ENCODE measurements around the gene ISG20. TPM values are rescaled to one million over a fixed set of nuclear protein-coding genes. Genes with fewer than 3 reads are reported as not detected.

ISG20 gene
- total RNA-seq, 1 donor from 2014 or later, result 17.3 TPM

DNA sequence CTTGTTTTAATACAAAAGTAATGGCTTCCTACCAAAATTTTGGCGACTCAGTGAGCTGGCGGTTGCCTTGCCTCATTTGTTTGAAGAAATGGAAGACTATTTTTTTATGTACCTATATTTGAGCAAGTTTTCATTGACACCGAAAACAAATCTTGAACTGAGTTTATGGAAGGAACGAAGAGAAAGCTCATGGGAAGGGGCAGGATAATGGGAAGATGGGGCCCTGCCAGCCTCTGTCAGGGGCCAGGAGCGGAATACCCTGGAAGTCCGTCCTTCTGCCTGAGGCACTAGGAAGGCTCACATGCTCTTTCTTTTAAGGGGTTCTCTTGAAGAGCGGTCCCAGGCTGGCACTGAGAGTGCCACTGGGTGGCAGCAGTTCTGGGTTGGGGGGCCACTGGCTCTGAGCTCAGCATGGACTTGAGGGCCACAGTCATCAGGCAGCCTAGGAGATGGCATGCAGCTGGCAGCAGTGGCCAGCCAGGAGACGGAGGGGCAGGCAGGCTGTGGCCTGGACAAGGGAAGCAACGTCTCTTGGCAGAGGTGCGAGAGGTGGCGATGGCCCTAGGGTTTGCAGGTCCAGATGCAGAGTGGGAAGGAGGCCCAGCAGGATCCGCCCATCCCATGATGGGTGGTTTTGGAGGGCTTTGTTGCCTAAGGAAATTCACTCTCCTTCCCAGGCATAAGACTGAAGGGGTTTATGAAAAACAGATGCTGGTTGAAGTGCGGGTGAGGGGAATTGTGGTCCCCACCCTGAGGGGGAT is 41.6 kb downstream of the ISG20 start:
- no peak for DNase-seq (ENCODE audit: low read depth)
- no peak for TF ChIP-seq CTCF (conservative IDR thresholded peaks at IDR 0.05; ENCODE audit: low read depth, low read length)
- no peak overlapping the region for H3K4me3 ChIP-seq (ENCODE audit: low read depth, low read length)

- DNase-seq (ENCODE audit: low read depth), result no peak
- H3K4me3 ChIP-seq (ENCODE audit: low read depth, low read length), result no peak overlapping the region
- TF ChIP-seq CTCF (conservative IDR thresholded peaks at IDR 0.05; ENCODE audit: low read depth, low read length), result no peak
These were observed 42.9 kb downstream of the ISG20 start for GRCh38 chr15:88681610-88682221.

DNA sequence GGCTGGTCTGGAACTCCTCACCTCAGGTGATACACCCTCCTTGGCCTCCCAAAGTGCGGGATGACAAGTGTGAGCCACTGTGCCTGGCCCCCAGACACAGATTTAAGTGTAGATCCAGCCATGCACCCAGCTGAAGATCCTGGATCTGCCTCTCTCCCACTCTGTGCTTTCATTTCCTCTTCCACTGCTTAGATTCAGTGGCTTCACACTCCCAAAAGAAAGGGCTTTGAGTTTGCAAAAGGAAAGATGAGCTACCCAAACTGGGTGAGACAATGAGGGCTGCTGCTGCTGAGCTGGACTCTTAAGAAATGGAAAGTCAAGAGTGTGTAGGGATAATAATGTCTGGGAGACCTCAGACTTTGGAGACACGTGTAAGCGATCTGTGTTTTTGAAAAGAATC is 45.5 kb downstream of the ISG20 start:
- no peak for TF ChIP-seq CTCF (conservative IDR thresholded peaks at IDR 0.05; ENCODE audit: low read depth, low read length)
- no peak for DNase-seq (ENCODE audit: low read depth)

DNA sequence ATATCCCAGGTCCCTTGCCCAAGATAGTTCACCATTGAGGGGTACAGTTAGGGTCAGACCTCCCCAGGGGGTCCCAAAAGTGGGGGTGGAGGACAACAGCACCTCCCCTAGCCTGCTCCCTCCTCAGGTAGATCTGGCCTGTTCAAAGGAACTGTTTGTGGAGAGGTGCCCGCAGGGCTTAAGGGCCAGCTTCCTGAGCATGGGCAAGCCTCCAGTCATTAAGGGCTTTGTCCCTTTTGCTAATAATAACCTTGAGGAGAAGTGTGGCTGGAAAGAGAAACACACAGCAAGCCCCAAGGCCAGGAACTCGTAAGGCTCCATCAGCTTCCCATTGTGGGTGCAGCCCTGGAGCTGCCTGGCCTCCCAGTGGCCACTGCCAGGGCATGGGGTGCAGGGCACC is 47.4 kb downstream of the ISG20 start:
- no peak for TF ChIP-seq CTCF (conservative IDR thresholded peaks at IDR 0.05; ENCODE audit: low read depth, low read length)
- no peak overlapping the region for H3K4me3 ChIP-seq (ENCODE audit: low read depth, low read length)
- DNase-seq (ENCODE audit: low read depth), result no peak

More for the DNA sequence above, 45.5 kb downstream of the ISG20 start:
- no peak overlapping the region for H3K4me3 ChIP-seq (ENCODE audit: low read depth, low read length)

GRCh38 chr15:88688394-88688933 is 49.6 kb downstream of the ISG20 start:
- no peak overlapping the region for H3K4me3 ChIP-seq (ENCODE audit: low read depth, low read length)
- DNase-seq (ENCODE audit: low read depth), result no peak
- TF ChIP-seq CTCF (conservative IDR thresholded peaks at IDR 0.05; ENCODE audit: low read depth, low read length), result no peak

DNA sequence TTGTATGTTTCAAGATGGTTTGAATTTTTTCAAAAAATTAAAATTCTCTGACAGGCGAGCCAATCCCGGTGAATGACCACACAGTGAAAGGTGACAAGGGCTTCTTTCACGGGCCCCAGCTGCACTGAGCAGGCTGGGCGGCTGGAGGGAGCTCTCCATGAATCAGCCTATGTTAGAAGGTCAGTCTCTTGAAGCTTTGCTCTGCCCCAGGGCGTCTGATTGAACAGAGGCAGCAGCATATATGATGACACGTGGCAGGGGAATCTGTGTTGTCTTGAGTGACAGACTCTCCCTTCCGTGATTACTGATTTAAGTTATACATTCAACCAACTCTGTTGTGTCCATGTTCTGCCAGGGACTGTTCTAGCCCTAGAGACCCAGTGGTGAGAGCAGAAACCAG is 51.5 kb downstream of the ISG20 start:
- no peak for TF ChIP-seq CTCF (conservative IDR thresholded peaks at IDR 0.05; ENCODE audit: low read depth, low read length)
- DNase-seq (ENCODE audit: low read depth), result no peak
- no peak overlapping the region for H3K4me3 ChIP-seq (ENCODE audit: low read depth, low read length)
